IMR-90 (cell line): ENCODE data around the gene SLC12A4. TPM values are rescaled to one million over a fixed set of nuclear protein-coding genes. Genes with fewer than 3 reads are reported as not detected.

ENCODE experiments used
- ATAC-seq: fragments of 200-7000 bp; cut with Tn5 transposase; 2 replicates; pipeline ENCODE4 v1.9.1; 2020; ENCODE audit warnings: low read depth, mild to moderate bottlenecking, moderate library complexity
- BruUV-seq: library from RNA; stranded (reverse); fragments of 400-500 nt; replicated peaks from 2 replicates; lab custom pipeline; 2021; lab: Mats Ljungman, UMichigan
- CTCF ChIA-PET: fragments of 300-600 bp; formaldehyde crosslinking; extraction: SDS; loops from one replicate; lab custom pipeline; 2021; ENCODE audit warnings: antibody characterized with exemption; lab: Yijun Ruan, JAX
- POLR2A ChIA-PET: fragments of 300-600 bp; sonication (Branson Sonifier 250); formaldehyde crosslinking; loops from one replicate; lab custom pipeline; 2022; ENCODE audit warnings: antibody characterized with exemption; ENCODE audit not compliant: unreplicated experiment; lab: Charles Lee
- DNase-seq: peaks from one replicate; pipeline ENCODE4 v3.0.0; 2013
- H2AFZ ChIP-seq: replicated peaks from 2 replicates; pipeline ENCODE3; 2013; ENCODE audit warnings: low read length, mild to moderate bottlenecking; ENCODE audit not compliant: poor library complexity
- H2AK5ac ChIP-seq: 2 replicates; pipeline ENCODE4 v1.6.1; 2013; ENCODE audit warnings: low read depth, low read length, inconsistent platforms
- H2AK9ac ChIP-seq: replicated peaks from 2 replicates; pipeline ENCODE3; 2013; ENCODE audit warnings: mild to moderate bottlenecking, low read depth, low read length, moderate library complexity; ENCODE audit not compliant: poor library complexity
- H2BK120ac ChIP-seq: 2 replicates; pipeline ENCODE4 v1.6.1; 2013; ENCODE audit warnings: low read depth, low read length, inconsistent platforms
- H2BK15ac ChIP-seq: 3 replicates; pipeline ENCODE4 v1.6.1; 2013; ENCODE audit warnings: low read depth, low read length, inconsistent platforms
- H2BK20ac ChIP-seq: 2 replicates; pipeline ENCODE4 v1.6.1; 2013; ENCODE audit warnings: low read depth, mild to moderate bottlenecking, inconsistent platforms, low read length, moderate library complexity
- H2BK5ac ChIP-seq: 2 replicates; pipeline ENCODE4 v1.6.1; 2013; ENCODE audit warnings: mild to moderate bottlenecking, low read depth, low read length, inconsistent platforms; ENCODE audit not compliant: poor library complexity, severe bottlenecking
- H3K14ac ChIP-seq: replicated peaks from 2 replicates; pipeline ENCODE4 v1.6.1; 2013; ENCODE audit warnings: low read depth, low read length, inconsistent platforms
- H3K18ac ChIP-seq: 2 replicates; pipeline ENCODE4 v1.6.1; 2013; ENCODE audit warnings: low read depth, low read length, control low read depth
- H3K23ac ChIP-seq: 2 replicates; pipeline ENCODE4 v1.6.1; 2013; ENCODE audit warnings: low read depth, low read length, inconsistent platforms
- H3K27ac ChIP-seq: 2 replicates; pipeline ENCODE4 v1.5.1; 2013; ENCODE audit warnings: mild to moderate bottlenecking, control low read depth, low read length; ENCODE audit not compliant: insufficient read depth
- H3K27me3 ChIP-seq: 2 replicates; pipeline ENCODE4 v1.6.1; 2013; ENCODE audit warnings: low read length; ENCODE audit not compliant: control insufficient read depth, insufficient read depth
- H3K36me3 ChIP-seq: 2 replicates; pipeline ENCODE4 v1.6.1; 2013; ENCODE audit warnings: low read length, mixed read lengths; ENCODE audit not compliant: control insufficient read depth, insufficient read depth
- H3K4ac ChIP-seq: 2 replicates; pipeline ENCODE4 v1.6.1; 2013; ENCODE audit warnings: low read depth, low read length, inconsistent platforms
- H3K4me1 ChIP-seq: 2 replicates; pipeline ENCODE4 v1.6.1; 2013; ENCODE audit warnings: low read length, mixed read lengths; ENCODE audit not compliant: control insufficient read depth, insufficient read depth
- H3K4me2 ChIP-seq: 2 replicates; pipeline ENCODE4 v1.6.1; 2013; ENCODE audit warnings: low read depth, mild to moderate bottlenecking, control low read depth, low read length, moderate library complexity
- H3K4me3 ChIP-seq: 2 replicates; pipeline ENCODE4 v1.5.1; 2013; ENCODE audit warnings: low read depth, mild to moderate bottlenecking, control low read depth, low read length, moderate library complexity; ENCODE audit not compliant: insufficient read depth
- H3K56ac ChIP-seq: 2 replicates; pipeline ENCODE4 v1.6.1; 2013; ENCODE audit warnings: low read length, inconsistent platforms; ENCODE audit not compliant: insufficient read depth; ENCODE audit errors: extremely low read depth
- H3K79me1 ChIP-seq, 2 experiments: 2 replicates each; pipeline ENCODE4 v1.6.1; 2013; ENCODE audit warnings: low read length in 2 of 2, inconsistent platforms in 1 of 2, low read depth in 1 of 2
- H3K9ac ChIP-seq: 2 replicates; pipeline ENCODE4 v1.6.1; 2013; ENCODE audit warnings: low read depth, low read length, control low read depth
- H3K9me1 ChIP-seq: 2 replicates; pipeline ENCODE4 v1.6.1; 2013; ENCODE audit warnings: low read length, inconsistent platforms; ENCODE audit not compliant: insufficient read depth
- H3K9me3 ChIP-seq: 2 replicates; pipeline ENCODE4 v1.6.1; 2013; ENCODE audit warnings: low read length; ENCODE audit not compliant: control insufficient read depth, insufficient read depth
- H4K20me1 ChIP-seq: 2 replicates; pipeline ENCODE4 v1.6.1; 2013; ENCODE audit warnings: low read length, inconsistent platforms; ENCODE audit not compliant: insufficient read depth
- H4K5ac ChIP-seq: 2 replicates; pipeline ENCODE4 v1.6.1; 2013; ENCODE audit warnings: mild to moderate bottlenecking, low read depth, low read length, control low read depth
- H4K8ac ChIP-seq, 2 experiments: 2 replicates each; pipeline ENCODE4 v1.6.1; 2013; ENCODE audit warnings: low read depth in 2 of 2, low read length in 2 of 2, control low read depth in 1 of 2, inconsistent platforms in 1 of 2
- H4K91ac ChIP-seq: 2 replicates; pipeline ENCODE4 v1.6.1; 2013; ENCODE audit warnings: low read depth, low read length, inconsistent platforms; ENCODE audit not compliant: insufficient read depth
- CEBPB ChIP-seq: IDR thresholded peaks from 2 replicates; pipeline ENCODE4 v1.6.1; 2012; ENCODE audit warnings: low read depth, low read length, improper control_type of control experiment
- CHD1 ChIP-seq: IDR thresholded peaks from 2 replicates; pipeline ENCODE4 v1.6.1; 2012; ENCODE audit warnings: low read depth, low read length, improper control_type of control experiment
- FOS ChIP-seq: fragments of 150-350 bp; IDR thresholded peaks from 2 replicates; pipeline ENCODE4 v1.6.1; 2016; ENCODE audit warnings: low read depth, low read length
- MAFK ChIP-seq: IDR thresholded peaks from 2 replicates; pipeline ENCODE4 v1.6.1; 2012; ENCODE audit warnings: low read depth, low read length, improper control_type of control experiment
- MAZ ChIP-seq: IDR thresholded peaks from 2 replicates; pipeline ENCODE4 v1.6.1; 2012; ENCODE audit warnings: low read depth, mild to moderate bottlenecking, low read length, improper control_type of control experiment, moderate library complexity, borderline replicate concordance
- RAD21 ChIP-seq: IDR thresholded peaks from 2 replicates; pipeline ENCODE4 v1.6.1; 2012; ENCODE audit warnings: low read length, improper control_type of control experiment
- RCOR1 ChIP-seq: IDR thresholded peaks from 2 replicates; pipeline ENCODE4 v1.6.1; 2012; ENCODE audit warnings: mild to moderate bottlenecking, low read length, improper control_type of control experiment; ENCODE audit not compliant: insufficient replicate concordance
- RFX5 ChIP-seq: IDR thresholded peaks from 2 replicates; pipeline ENCODE4 v1.8.0; 2012; ENCODE audit warnings: low read depth, mild to moderate bottlenecking, low read length, moderate library complexity
- SMC3 ChIP-seq: fragments of 150-350 bp; IDR thresholded peaks from 2 replicates; pipeline ENCODE4 v1.6.1; 2016; ENCODE audit warnings: low read depth, mild to moderate bottlenecking, antibody characterized with exemption, low read length, moderate library complexity
- WGBS, 2 experiments: methylation state at CpG; one replicate each; pipeline versions ENCODE4 v1.1.5 to v1.1.7; 2013; ENCODE audit warnings: missing lambda C conversion rate in 2 of 2; ENCODE audit not compliant: insufficient read length in 1 of 2; ENCODE audit errors: extremely low coverage in 2 of 2; 5-methylcytosine and 5-hydroxymethylcytosine counted together
- dilution Hi-C: fragments of 300-500 bp; cut with HindIII; formaldehyde crosslinking; loops from one replicate; pipeline ENCODE4 v1.14.3; 2018; ENCODE audit warnings: low sequenced_read_pairs; ENCODE audit not compliant: unreplicated experiment
- in situ Hi-C: fragments of 300-500 bp; cut with MboI; formaldehyde crosslinking; loops from 3 replicates; pipeline ENCODE4 v1.14.3; 2019; ENCODE audit warnings: low sequenced_read_pairs, inconsistent platforms, mixed read lengths
- intact Hi-C: fragments of 100-400 bp; cut with micrococcal nuclease; formaldehyde crosslinking; loops from 2 replicates; pipeline ENCODE4 v1.10.0; 2022
- polyA plus RNA-seq, 3 experiments: library from polyadenylated mRNA; depleted of rRNA; stranded (reverse); fragments of >200 nt; gene quantifications; 2 replicates each; pipeline ENCODE4 v1.2.3, GENCODE V29; 2012; ENCODE audit warnings: low replicate concordance in 1 of 3
- total RNA-seq: library from RNA; depleted of rRNA; stranded (reverse); fragments of >200 nt; gene quantifications from 2 replicates; pipeline ENCODE4 v1.2.3, GENCODE V29; 2012
- TF ChIP-seq, protein P1 (sequence below): fragments of 150-350 bp; IDR thresholded peaks from 2 replicates; pipeline ENCODE4 v1.6.1; 2016; ENCODE audit warnings: low read depth, mild to moderate bottlenecking, low read length, moderate library complexity, borderline replicate concordance
- TF ChIP-seq, protein P2 (sequence below): fragments of 150-350 bp; IDR thresholded peaks from 2 replicates; pipeline ENCODE4 v1.6.1; 2017; ENCODE audit warnings: mild to moderate bottlenecking, antibody characterized with exemption, low read length, low read depth

Gene SLC12A4
- total and polyA plus RNA-seq, 2 of the 4 experiments (the other 2 are of a cell fraction), result 36.6 to 132 TPM

DNA sequence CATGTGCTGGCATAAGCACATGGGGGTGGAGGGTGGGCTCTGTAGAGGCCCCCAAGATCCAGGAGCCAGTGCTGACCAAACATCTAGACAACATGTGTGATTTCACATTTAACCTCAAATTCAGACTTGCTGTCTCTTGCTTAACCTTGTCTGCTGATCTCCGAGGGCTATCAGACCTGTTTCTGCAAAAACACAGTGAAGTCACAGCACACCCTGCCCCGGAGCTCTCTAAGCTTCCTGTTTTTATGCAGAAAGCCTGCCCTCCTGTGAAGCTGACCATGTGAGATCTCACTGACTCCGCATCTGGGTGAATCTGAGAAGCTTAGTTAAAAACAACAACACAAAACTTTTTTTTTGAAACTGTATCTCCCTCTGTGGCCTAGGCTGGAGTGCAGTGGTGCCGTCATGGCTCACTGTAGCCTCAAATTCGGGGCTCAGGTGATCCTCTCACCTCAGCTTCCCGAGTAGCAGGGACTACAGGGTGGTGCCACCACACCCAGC lies 37.4 kb upstream of the SLC12A4 start:
- Histone ChIP-seq H3K9ac (no peak overlapping the region), H3K14ac (no peak overlapping the region), H2AFZ (peak overlapping the region; percentile 26), H4K8ac (no peak overlapping the region), H3K56ac (no peak overlapping the region), H2BK20ac (no peak overlapping the region), H2AK9ac (no peak overlapping the region), H3K36me3 (no peaks in the 10 kb centered on the region), H3K18ac (no peak overlapping the region), H4K91ac (no peak overlapping the region), H3K79me1 (no peaks in the 10 kb centered on the region), H3K9me3 (no peaks in the 10 kb centered on the region), H3K4me2 (no peak overlapping the region), H4K20me1 (no peaks in the 10 kb centered on the region), H3K23ac (no peak overlapping the region), H3K4me3 (no peak overlapping the region), H2BK5ac (no peak overlapping the region), H3K27me3 (peaks cover 7% of the 10 kb centered on the region), H3K27ac (no peak overlapping the region), H3K4ac (no peak overlapping the region), H2BK15ac (no peak overlapping the region), H2BK120ac (no peak overlapping the region), H4K5ac (no peak overlapping the region), H2AK5ac (no peak overlapping the region), H3K4me1 (no peaks in the 10 kb centered on the region), H3K9me1 (no peaks in the 10 kb centered on the region)
- DNase-seq, result no peak
- dilution Hi-C loops (no loop called here), intact Hi-C loops (no loop called here), in situ Hi-C loops (no loop called here)
- TF ChIP-seq RAD21 (no peak), CHD1 (no peak), RCOR1 (no peak), RFX5 (no peak), CEBPB (no peak), SMC3 (no peak), MAZ (no peak), FOS (no peak), MAFK (no peak)
- TF ChIP-seq, protein P1, sequence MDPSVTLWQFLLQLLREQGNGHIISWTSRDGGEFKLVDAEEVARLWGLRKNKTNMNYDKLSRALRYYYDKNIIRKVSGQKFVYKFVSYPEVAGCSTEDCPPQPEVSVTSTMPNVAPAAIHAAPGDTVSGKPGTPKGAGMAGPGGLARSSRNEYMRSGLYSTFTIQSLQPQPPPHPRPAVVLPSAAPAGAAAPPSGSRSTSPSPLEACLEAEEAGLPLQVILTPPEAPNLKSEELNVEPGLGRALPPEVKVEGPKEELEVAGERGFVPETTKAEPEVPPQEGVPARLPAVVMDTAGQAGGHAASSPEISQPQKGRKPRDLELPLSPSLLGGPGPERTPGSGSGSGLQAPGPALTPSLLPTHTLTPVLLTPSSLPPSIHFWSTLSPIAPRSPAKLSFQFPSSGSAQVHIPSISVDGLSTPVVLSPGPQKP, result no peak
- TF ChIP-seq, protein P2, sequence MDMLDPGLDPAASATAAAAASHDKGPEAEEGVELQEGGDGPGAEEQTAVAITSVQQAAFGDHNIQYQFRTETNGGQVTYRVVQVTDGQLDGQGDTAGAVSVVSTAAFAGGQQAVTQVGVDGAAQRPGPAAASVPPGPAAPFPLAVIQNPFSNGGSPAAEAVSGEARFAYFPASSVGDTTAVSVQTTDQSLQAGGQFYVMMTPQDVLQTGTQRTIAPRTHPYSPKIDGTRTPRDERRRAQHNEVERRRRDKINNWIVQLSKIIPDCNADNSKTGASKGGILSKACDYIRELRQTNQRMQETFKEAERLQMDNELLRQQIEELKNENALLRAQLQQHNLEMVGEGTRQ, result no peak
- POLR2A ChIA-PET, result no interaction called here
- WGBS, 2 experiments, result 0% methylated on average over 1 of the region's 6 CpGs; no CpG with 5 or more reads in 1 of the 2 experiments
- peak; percentile 54 for ATAC-seq
- no TSS peak for BruUV-seq
- CTCF ChIA-PET, result interaction anchor here (1.7 kb wide), 1 partner anchor 35 kb away, joined by 5 read pairs; no protein-coding TSS in a partner anchor
